WTC11 (cell line): Measurements from ENCODE around the gene ARSJ. TPM values are rescaled to one million over a fixed set of nuclear protein-coding genes. Genes with fewer than 3 reads are reported as not detected.
"Not testable (repeated sequence)": the region's sequence is repeated elsewhere in the genome, so short reads cannot be mapped to it uniquely, and the experiment has no call there.

ENCODE experiments used
- ATAC-seq: fragments of 200-7000 bp; cut with Tn5 transposase; 2 replicates; pipeline ENCODE4 v1.10.0; 2021; ENCODE audit warnings: mild to moderate bottlenecking, moderate library complexity
- CTCF ChIA-PET: fragments of 300-600 bp; sonication (Branson Sonifier 250); formaldehyde crosslinking; loops from one replicate; lab custom pipeline; 2021; ENCODE audit warnings: antibody characterized with exemption; lab: Charles Lee
- POLR2A ChIA-PET: fragments of 350-600 bp; sonication (Branson Sonifier 250); formaldehyde crosslinking; loops from one replicate; lab custom pipeline; 2021; ENCODE audit warnings: antibody characterized with exemption; lab: Charles Lee
- DNase-seq: peaks from one replicate; pipeline ENCODE4 v3.0.0; 2021; ENCODE audit warnings: low spot score
- H3K27ac Mint-ChIP-seq: 2 replicates; pipeline ENCODE4 v1.8.0; 2021; ENCODE audit warnings: mixed read lengths
- H3K27me3 Mint-ChIP-seq: 2 replicates; pipeline ENCODE4 v1.8.0; 2021; ENCODE audit warnings: low read depth, mild to moderate bottlenecking, moderate library complexity, mixed read lengths
- H3K36me3 Mint-ChIP-seq: 2 replicates; pipeline ENCODE4 v1.8.0; 2021; ENCODE audit warnings: mixed read lengths
- H3K4me1 Mint-ChIP-seq: 2 replicates; pipeline ENCODE4 v1.8.0; 2022; ENCODE audit warnings: mixed read lengths
- H3K4me3 Mint-ChIP-seq: 2 replicates; pipeline ENCODE4 v1.8.0; 2021; ENCODE audit warnings: mild to moderate bottlenecking, moderate library complexity, mixed read lengths
- H3K9me3 Mint-ChIP-seq: 2 replicates; pipeline ENCODE4 v1.8.0; 2021; ENCODE audit warnings: mixed read lengths
- ETV6 ChIP-seq: sonication (generic); formaldehyde crosslinking; IDR thresholded peaks from 2 replicates; pipeline ENCODE4 v1.8.1; 2022; ENCODE audit warnings: mild to moderate bottlenecking, missing genetic modification reagents
- FOXP1 ChIP-seq: sonication (generic); formaldehyde crosslinking; IDR thresholded peaks from 2 replicates; pipeline ENCODE4 v1.8.0; 2022; ENCODE audit warnings: missing genetic modification reagents, mild to moderate bottlenecking, moderate library complexity, borderline replicate concordance
- GRHL2 ChIP-seq: fragments of 250-450 bp; sonication (Bioruptor Pico); IDR thresholded peaks from 2 replicates; pipeline ENCODE4 v1.8.0; 2022; ENCODE audit warnings: mild to moderate bottlenecking, moderate library complexity; ENCODE audit not compliant: insufficient replicate concordance, severe bottlenecking
- NR2C2 ChIP-seq: sonication (generic); formaldehyde crosslinking; IDR thresholded peaks from 2 replicates; pipeline ENCODE4 v1.8.0; 2022; ENCODE audit warnings: mild to moderate bottlenecking, missing genetic modification reagents
- NR3C1 ChIP-seq: sonication (generic); formaldehyde crosslinking; conservative IDR thresholded peaks from 2 replicates; pipeline ENCODE4 v1.8.1; 2023; ENCODE audit warnings: low read depth, mild to moderate bottlenecking, missing genetic modification reagents
- RELA ChIP-seq: sonication (generic); formaldehyde crosslinking; IDR thresholded peaks from 2 replicates; pipeline ENCODE4 v1.8.1; 2022; ENCODE audit warnings: missing genetic modification reagents, mild to moderate bottlenecking, borderline replicate concordance
- SOX15 ChIP-seq: fragments of 250-450 bp; sonication (Bioruptor Pico); IDR thresholded peaks from 2 replicates; pipeline ENCODE4 v1.9.0; 2021; ENCODE audit warnings: mild to moderate bottlenecking
- SP1 ChIP-seq: sonication (generic); formaldehyde crosslinking; conservative IDR thresholded peaks from 2 replicates; pipeline ENCODE4 v1.8.1; 2022; ENCODE audit warnings: missing genetic modification reagents
- TP53 ChIP-seq: sonication (generic); formaldehyde crosslinking; IDR thresholded peaks from 2 replicates; pipeline ENCODE4 v1.8.1; 2023; ENCODE audit warnings: mild to moderate bottlenecking, missing genetic modification reagents
- ZNF121 ChIP-seq: sonication (generic); formaldehyde crosslinking; IDR thresholded peaks from 2 replicates; pipeline ENCODE4 v1.8.0; 2023; ENCODE audit warnings: missing genetic modification reagents
- ZNF263 ChIP-seq: sonication (generic); formaldehyde crosslinking; IDR thresholded peaks from 2 replicates; pipeline ENCODE4 v1.8.1; 2022; ENCODE audit warnings: low read depth, mild to moderate bottlenecking, moderate library complexity, missing genetic modification reagents
- ZNF416 ChIP-seq: fragments of 250-450 bp; sonication (Bioruptor Pico); IDR thresholded peaks from 2 replicates; pipeline ENCODE4 v1.9.0; 2021; ENCODE audit warnings: mild to moderate bottlenecking, inconsistent platforms
- total RNA-seq: library from RNA; stranded (reverse); gene quantifications from 3 replicates; pipeline ENCODE4 v1.2.3, GENCODE V29; 2021
- TF ChIP-seq, protein P1 (sequence below): sonication (generic); formaldehyde crosslinking; IDR thresholded peaks from 2 replicates; pipeline ENCODE4 v1.8.0; 2022; ENCODE audit warnings: mild to moderate bottlenecking, missing genetic modification reagents
- TF ChIP-seq, protein P2 (sequence below): sonication (generic); formaldehyde crosslinking; IDR thresholded peaks from 2 replicates; pipeline ENCODE4 v1.8.0; 2022; ENCODE audit warnings: mild to moderate bottlenecking, missing genetic modification reagents
- TF ChIP-seq, protein P3 (sequence below): sonication (generic); formaldehyde crosslinking; IDR thresholded peaks from 2 replicates; pipeline ENCODE4 v1.8.0; 2022; ENCODE audit warnings: mild to moderate bottlenecking, missing genetic modification reagents
- TF ChIP-seq, protein P4 (sequence below): sonication (generic); formaldehyde crosslinking; IDR thresholded peaks from 2 replicates; pipeline ENCODE4 v1.8.1; 2022; ENCODE audit warnings: low read depth, mild to moderate bottlenecking, moderate library complexity, missing genetic modification reagents, borderline replicate concordance
- TF ChIP-seq, protein P5 (sequence below): sonication (generic); formaldehyde crosslinking; conservative IDR thresholded peaks from 2 replicates; pipeline ENCODE4 v1.8.1; 2023; ENCODE audit warnings: mild to moderate bottlenecking, low read depth, missing genetic modification reagents, moderate library complexity

Gene ARSJ
- total RNA-seq, 1 experiment from 2014 or later = 6.6 TPM

DNA sequence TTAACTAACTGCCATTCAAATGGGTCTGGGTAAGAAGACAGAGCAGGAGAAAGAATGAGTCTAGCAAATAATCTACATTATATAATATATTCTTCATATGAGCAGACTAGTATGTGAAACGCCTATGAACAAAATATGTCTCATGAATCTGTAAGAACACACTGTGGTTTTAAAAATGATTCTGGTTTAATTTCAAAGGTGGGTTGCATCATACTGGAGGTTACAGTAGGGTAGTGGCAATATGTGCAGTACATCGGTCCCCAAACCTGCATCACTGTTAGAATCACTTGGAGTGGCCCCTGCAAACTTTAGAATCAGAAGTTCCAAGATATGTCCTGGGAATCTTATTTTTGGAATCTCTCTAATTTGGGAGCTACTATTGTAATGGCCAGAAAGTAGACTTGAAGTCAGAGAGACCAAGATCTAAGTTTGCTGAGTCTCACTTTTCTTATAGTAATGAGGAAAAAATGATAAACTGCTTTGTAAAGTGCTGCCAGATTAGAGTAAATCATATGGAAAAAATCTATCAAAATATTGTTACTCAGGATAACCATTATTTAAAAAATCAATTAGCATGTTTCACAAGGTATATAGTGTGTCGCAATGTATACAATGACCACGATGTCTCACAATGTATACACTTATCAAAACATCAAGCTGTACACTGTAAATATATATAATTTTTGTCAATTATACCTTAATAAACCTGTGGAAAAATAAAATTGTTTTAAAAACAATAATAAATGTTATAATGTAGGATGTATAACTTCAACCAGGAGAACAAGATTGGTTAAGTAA is 37.9 kb upstream of the ARSJ start (continued):
- TF ChIP-seq, protein P1, sequence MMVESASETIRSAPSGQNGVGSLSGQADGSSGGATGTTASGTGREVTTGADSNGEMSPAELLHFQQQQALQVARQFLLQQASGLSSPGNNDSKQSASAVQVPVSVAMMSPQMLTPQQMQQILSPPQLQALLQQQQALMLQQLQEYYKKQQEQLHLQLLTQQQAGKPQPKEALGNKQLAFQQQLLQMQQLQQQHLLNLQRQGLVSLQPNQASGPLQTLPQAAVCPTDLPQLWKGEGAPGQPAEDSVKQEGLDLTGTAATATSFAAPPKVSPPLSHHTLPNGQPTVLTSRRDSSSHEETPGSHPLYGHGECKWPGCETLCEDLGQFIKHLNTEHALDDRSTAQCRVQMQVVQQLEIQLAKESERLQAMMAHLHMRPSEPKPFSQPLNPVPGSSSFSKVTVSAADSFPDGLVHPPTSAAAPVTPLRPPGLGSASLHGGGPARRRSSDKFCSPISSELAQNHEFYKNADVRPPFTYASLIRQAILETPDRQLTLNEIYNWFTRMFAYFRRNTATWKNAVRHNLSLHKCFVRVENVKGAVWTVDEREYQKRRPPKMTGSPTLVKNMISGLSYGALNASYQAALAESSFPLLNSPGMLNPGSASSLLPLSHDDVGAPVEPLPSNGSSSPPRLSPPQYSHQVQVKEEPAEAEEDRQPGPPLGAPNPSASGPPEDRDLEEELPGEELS (CRISPR knock-in tag) = no peak

DNA sequence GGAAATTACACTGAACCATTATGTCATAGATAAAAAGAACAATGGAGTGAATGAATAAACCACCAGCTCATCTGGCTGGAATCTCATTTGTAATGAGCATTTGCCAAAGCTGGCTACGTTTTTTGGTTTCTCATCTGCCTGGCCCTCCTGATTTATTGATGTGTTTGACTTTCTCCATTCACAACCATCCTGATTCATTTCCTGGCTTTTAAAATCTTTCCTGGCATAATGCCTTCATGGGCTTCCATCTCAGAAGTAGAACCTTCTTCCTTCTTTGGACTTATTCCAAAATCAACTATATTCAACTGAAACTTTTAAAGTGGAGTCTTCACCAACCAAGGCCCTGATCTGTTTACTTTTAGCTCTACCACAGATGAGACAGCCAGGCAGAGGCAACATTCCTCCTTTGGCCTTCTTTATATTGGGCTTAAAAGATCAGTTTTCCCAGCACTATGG is 36.0 kb upstream of the ARSJ start:
- ATAC-seq = no peak
- TF ChIP-seq, protein P2, sequence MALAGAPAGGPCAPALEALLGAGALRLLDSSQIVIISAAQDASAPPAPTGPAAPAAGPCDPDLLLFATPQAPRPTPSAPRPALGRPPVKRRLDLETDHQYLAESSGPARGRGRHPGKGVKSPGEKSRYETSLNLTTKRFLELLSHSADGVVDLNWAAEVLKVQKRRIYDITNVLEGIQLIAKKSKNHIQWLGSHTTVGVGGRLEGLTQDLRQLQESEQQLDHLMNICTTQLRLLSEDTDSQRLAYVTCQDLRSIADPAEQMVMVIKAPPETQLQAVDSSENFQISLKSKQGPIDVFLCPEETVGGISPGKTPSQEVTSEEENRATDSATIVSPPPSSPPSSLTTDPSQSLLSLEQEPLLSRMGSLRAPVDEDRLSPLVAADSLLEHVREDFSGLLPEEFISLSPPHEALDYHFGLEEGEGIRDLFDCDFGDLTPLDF = no peak
- H3K4me1 Mint-ChIP-seq = no peaks in the 10 kb centered on the region; the same call in 1 of the 2 replicates
- no peak overlapping the region for H3K27ac Mint-ChIP-seq
- no peak for DNase-seq
- peaks cover 5% of the 10 kb centered on the region for H3K9me3 Mint-ChIP-seq
- POLR2A ChIA-PET = no interaction called here
- no peaks in the 10 kb centered on the region for H3K27me3 Mint-ChIP-seq
- H3K4me3 Mint-ChIP-seq = no peak overlapping the region
- CTCF ChIA-PET = no interaction called here
- no peaks in the 10 kb centered on the region for H3K36me3 Mint-ChIP-seq

DNA sequence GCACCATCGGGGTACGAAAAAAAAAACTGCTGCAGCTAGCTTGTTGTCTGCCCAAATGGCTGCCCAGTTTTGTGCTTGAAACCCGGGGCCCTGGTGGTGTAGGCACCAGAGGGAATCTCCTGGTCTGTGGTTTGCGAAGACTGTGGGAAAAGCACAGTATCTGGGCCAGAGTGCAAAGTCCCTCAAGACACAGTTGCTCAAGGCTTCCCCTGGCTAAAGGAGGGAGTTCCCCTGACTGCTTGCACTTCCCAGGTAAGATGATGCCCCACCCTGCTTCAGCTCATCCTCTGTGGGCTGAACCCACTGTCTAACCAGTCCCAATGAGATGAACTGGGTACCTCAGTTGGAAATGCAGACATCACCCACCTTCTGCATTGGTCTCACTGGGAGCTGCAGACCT is 33.8 kb upstream of the ARSJ start:
- peak; percentile 16; the same call in 1 of the 2 replicates for ATAC-seq
- DNase-seq, H3K27ac Mint-ChIP-seq, CTCF ChIA-PET, H3K27me3 Mint-ChIP-seq, H3K4me1 Mint-ChIP-seq, POLR2A ChIA-PET, H3K36me3 Mint-ChIP-seq, H3K4me3 Mint-ChIP-seq: not testable (repeated sequence)
- peaks cover 10% of the 10 kb centered on the region for H3K9me3 Mint-ChIP-seq

DNA sequence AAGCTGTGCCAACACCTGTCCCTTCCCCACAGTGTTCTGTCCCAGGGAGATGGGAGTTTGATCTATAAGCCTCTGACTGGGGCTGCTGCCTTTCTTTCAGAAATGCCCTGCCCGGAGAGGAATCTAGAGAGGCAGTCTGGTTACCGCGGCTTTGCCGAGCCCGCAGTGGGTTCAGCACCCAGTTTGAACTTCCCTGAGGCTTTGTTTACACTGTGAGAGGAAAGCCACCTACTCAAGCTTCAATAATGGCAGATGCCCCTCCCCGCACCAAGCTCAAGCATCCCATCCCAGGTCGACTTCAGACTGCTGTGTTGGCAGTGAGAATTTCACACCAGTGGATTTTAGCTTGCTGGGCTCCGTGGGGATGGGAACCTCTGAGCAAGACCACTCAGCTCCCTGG is 33.3 kb upstream of the ARSJ start:
- DNase-seq (no peak), ATAC-seq (peak; percentile 39)
- Mint-ChIP-seq H3K27me3 (no peaks in the 10 kb centered on the region), H3K9me3 (peaks cover 10% of the 10 kb centered on the region), H3K4me3 (no peak overlapping the region), H3K36me3 (no peaks in the 10 kb centered on the region), H3K27ac (no peak overlapping the region), H3K4me1 (no peaks in the 10 kb centered on the region)
- ChIA-PET CTCF (no interaction called here), POLR2A (no interaction called here)
- TF ChIP-seq ZNF263 (CRISPR knock-in tag) (no peak), SP1 (CRISPR knock-in tag) (no peak), ZNF416 (CRISPR knock-in tag) (no peak), FOXP1 (CRISPR knock-in tag) (no peak), NR3C1 (CRISPR knock-in tag) (no peak), SOX15 (CRISPR knock-in tag) (no peak), NR2C2 (CRISPR knock-in tag) (no peak), ETV6 (CRISPR knock-in tag) (no peak), GRHL2 (CRISPR knock-in tag) (no peak), ZNF121 (CRISPR knock-in tag) (no peak), TP53 (CRISPR knock-in tag) (no peak), RELA (CRISPR knock-in tag) (no peak)
- TF ChIP-seq, protein P3, sequence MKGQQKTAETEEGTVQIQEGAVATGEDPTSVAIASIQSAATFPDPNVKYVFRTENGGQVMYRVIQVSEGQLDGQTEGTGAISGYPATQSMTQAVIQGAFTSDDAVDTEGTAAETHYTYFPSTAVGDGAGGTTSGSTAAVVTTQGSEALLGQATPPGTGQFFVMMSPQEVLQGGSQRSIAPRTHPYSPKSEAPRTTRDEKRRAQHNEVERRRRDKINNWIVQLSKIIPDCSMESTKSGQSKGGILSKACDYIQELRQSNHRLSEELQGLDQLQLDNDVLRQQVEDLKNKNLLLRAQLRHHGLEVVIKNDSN (CRISPR knock-in tag) = no peak
- TF ChIP-seq, protein P4, sequence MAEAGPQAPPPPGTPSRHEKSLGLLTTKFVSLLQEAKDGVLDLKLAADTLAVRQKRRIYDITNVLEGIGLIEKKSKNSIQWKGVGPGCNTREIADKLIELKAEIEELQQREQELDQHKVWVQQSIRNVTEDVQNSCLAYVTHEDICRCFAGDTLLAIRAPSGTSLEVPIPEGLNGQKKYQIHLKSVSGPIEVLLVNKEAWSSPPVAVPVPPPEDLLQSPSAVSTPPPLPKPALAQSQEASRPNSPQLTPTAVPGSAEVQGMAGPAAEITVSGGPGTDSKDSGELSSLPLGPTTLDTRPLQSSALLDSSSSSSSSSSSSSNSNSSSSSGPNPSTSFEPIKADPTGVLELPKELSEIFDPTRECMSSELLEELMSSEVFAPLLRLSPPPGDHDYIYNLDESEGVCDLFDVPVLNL (CRISPR knock-in tag) = no peak
- TF ChIP-seq, protein P5, sequence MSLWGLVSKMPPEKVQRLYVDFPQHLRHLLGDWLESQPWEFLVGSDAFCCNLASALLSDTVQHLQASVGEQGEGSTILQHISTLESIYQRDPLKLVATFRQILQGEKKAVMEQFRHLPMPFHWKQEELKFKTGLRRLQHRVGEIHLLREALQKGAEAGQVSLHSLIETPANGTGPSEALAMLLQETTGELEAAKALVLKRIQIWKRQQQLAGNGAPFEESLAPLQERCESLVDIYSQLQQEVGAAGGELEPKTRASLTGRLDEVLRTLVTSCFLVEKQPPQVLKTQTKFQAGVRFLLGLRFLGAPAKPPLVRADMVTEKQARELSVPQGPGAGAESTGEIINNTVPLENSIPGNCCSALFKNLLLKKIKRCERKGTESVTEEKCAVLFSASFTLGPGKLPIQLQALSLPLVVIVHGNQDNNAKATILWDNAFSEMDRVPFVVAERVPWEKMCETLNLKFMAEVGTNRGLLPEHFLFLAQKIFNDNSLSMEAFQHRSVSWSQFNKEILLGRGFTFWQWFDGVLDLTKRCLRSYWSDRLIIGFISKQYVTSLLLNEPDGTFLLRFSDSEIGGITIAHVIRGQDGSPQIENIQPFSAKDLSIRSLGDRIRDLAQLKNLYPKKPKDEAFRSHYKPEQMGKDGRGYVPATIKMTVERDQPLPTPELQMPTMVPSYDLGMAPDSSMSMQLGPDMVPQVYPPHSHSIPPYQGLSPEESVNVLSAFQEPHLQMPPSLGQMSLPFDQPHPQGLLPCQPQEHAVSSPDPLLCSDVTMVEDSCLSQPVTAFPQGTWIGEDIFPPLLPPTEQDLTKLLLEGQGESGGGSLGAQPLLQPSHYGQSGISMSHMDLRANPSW (CRISPR knock-in tag) = no peak
